Ishikawa (cell line): ENCODE data around the gene MEI4.

Experiments
- CEBPB ChIP-seq: IDR thresholded peaks from 2 replicates; pipeline ENCODE4 v1.6.1; 2012
- CREB1 ChIP-seq: IDR thresholded peaks from 2 replicates; pipeline ENCODE4 v1.6.1; 2012; ENCODE audit warnings: low read depth
- EGR1 ChIP-seq: IDR thresholded peaks from 2 replicates; pipeline ENCODE4 v1.6.1; 2012
- EP300 ChIP-seq: IDR thresholded peaks from 2 replicates; pipeline ENCODE4 v1.6.1; 2012; ENCODE audit warnings: borderline replicate concordance
- FOXM1 ChIP-seq: IDR thresholded peaks from 2 replicates; pipeline ENCODE4 v1.6.1; 2012; ENCODE audit warnings: low read depth, borderline replicate concordance
- MAX ChIP-seq: IDR thresholded peaks from 2 replicates; pipeline ENCODE4 v1.6.1; 2012
- NFIC ChIP-seq: IDR thresholded peaks from 2 replicates; pipeline ENCODE4 v1.6.1; 2012
- RAD21 ChIP-seq: IDR thresholded peaks from 2 replicates; pipeline ENCODE4 v1.6.1; 2012; ENCODE audit warnings: low read depth
- REST ChIP-seq: IDR thresholded peaks from 2 replicates; pipeline ENCODE4 v1.6.1; 2012; ENCODE audit warnings: low read depth, mild to moderate bottlenecking
- TAF1 ChIP-seq: IDR thresholded peaks from 2 replicates; pipeline ENCODE4 v1.6.1; 2012; ENCODE audit warnings: low read depth, mild to moderate bottlenecking
- TCF12 ChIP-seq: IDR thresholded peaks from 2 replicates; pipeline ENCODE4 v1.6.1; 2012; ENCODE audit warnings: low read depth
- TEAD4 ChIP-seq: IDR thresholded peaks from 2 replicates; pipeline ENCODE4 v1.6.1; 2012
- USF1 ChIP-seq: IDR thresholded peaks from 2 replicates; pipeline ENCODE4 v1.6.1; 2012
- YY1 ChIP-seq: IDR thresholded peaks from 2 replicates; pipeline ENCODE4 v1.6.1; 2012; ENCODE audit warnings: low read depth
- ZBTB7A ChIP-seq: IDR thresholded peaks from 2 replicates; pipeline ENCODE4 v1.6.1; 2012; ENCODE audit warnings: low read depth

Gene MEI4

GRCh38 chr6:77633993-77634715 lies 18.7 kb upstream of the MEI4 start:
- TF ChIP-seq ZBTB7A (no peak), EGR1 (no peak), TAF1 (no peak), TEAD4 (no peak), MAX (no peak), FOXM1 (no peak), REST (no peak), RAD21 (no peak), TCF12 (no peak), CREB1 (no peak), NFIC (no peak), YY1 (no peak), USF1 (no peak), CEBPB (no peak), EP300 (no peak)

GRCh38 chr6:77638129-77638830 lies 14.6 kb upstream of the MEI4 start:
- TF ChIP-seq NFIC (no peak), EP300 (no peak), TAF1 (no peak), YY1 (no peak), FOXM1 (no peak), MAX (no peak), ZBTB7A (no peak), EGR1 (no peak)

GRCh38 chr6:77644102-77644705 lies 8.6 kb upstream of the MEI4 start:
- TF ChIP-seq YY1 (no peak), REST (no peak), RAD21 (no peak), NFIC (no peak), EGR1 (no peak), TEAD4 (no peak), CREB1 (no peak), CEBPB (no peak), FOXM1 (no peak), TCF12 (no peak), MAX (no peak), EP300 (no peak), ZBTB7A (no peak), TAF1 (no peak), USF1 (no peak)

GRCh38 chr6:77650098-77650663 lies 2.7 kb upstream of the MEI4 start:
- TF ChIP-seq EGR1 (no peak), TEAD4 (no peak), CEBPB (no peak), RAD21 (no peak), TAF1 (no peak), EP300 (no peak), MAX (no peak), CREB1 (no peak), REST (no peak), USF1 (no peak), NFIC (no peak), YY1 (no peak)
